ENCODE results near the gene ERC1. TPM values are rescaled to one million over a fixed set of nuclear protein-coding genes. Genes with fewer than 3 reads are reported as not detected.

The ERC1 gene
- total and polyA plus RNA-seq, 2 donors (not counting 3 experiments of a cell fraction or from before 2014, with no cell fraction given) = 11.7 to 66.1 TPM

GRCh38 chr12:1126091-1126490 is 135.1 kb downstream of the ERC1 start:
- no peaks in the 10 kb centered on the region for H3K9me3 ChIP-seq (replicated peaks; ENCODE audit: control insufficient read depth, insufficient read depth, low read length)
- H3K79me2 ChIP-seq (ENCODE audit: control insufficient read depth, insufficient read depth, low read length) = no peaks in the 10 kb centered on the region
- H3K9ac ChIP-seq (replicated peaks; ENCODE audit: extremely low read depth, insufficient read depth, low read length) = no peak overlapping the region
- CTCF ChIA-PET = no interaction called here
- FAIRE-seq (no peak), DNase-seq (ENCODE audit: low read depth, low spot score) (no peak)
- no peak overlapping the region for H3K27ac ChIP-seq (ENCODE audit: insufficient read depth, low read depth, low read length)
- BruUV-seq (replicated peaks) = no TSS peak
- dilution Hi-C loops (cut with MboI; ENCODE audit: extremely low pct_ligation_motif_present, low sequenced_read_pairs) (no loop called here), intact Hi-C loops (cut with micrococcal nuclease) (no loop called here)
- peaks cover 8% of the 10 kb centered on the region for H3K4me1 ChIP-seq (ENCODE audit: control insufficient read depth, extremely low read depth, insufficient read depth, low read length)
- no peaks in the 10 kb centered on the region for H3K27me3 ChIP-seq (ENCODE audit: control insufficient read depth in 2 of 2, insufficient read depth in 2 of 2, low read length in 2 of 2)
- no peaks in the 10 kb centered on the region for H3K9me1 ChIP-seq (replicated peaks; ENCODE audit: control insufficient read depth, extremely low read depth, insufficient read depth, low read length)
- peaks cover 3% of the 10 kb centered on the region for H4K20me1 ChIP-seq (replicated peaks; ENCODE audit: control insufficient read depth, extremely low read depth, insufficient read depth, low read length)
- H2AFZ ChIP-seq (ENCODE audit: low read depth, low read length) = no peak overlapping the region
- POLR2A ChIA-PET = no interaction called here
- H3K36me3 ChIP-seq (ENCODE audit: control insufficient read depth in 2 of 2, extremely low read depth in 1 of 2, insufficient read depth in 2 of 2, low read length in 2 of 2) = no peaks in the 10 kb centered on the region
- H3K4me2 ChIP-seq (ENCODE audit: insufficient read depth, low read length) = no peak overlapping the region
- no peak overlapping the region for H3K4me3 ChIP-seq (replicated peaks in 1 of 3; ENCODE audit: insufficient read depth in 1 of 3, low read depth in 1 of 3, low read length in 3 of 3)
- no peak for TF ChIP-seq JUN (IDR thresholded peaks at IDR 0.05; ENCODE audit: borderline replicate concordance, insufficient read depth, insufficient read length, low read depth)

GRCh38 chr12:1127021-1127420 is 136.0 kb downstream of the ERC1 start:
- peaks cover 8% of the 10 kb centered on the region for H3K4me1 ChIP-seq (ENCODE audit: control insufficient read depth, extremely low read depth, insufficient read depth, low read length)
- BruUV-seq (replicated peaks) = no TSS peak
- POLR2A ChIA-PET = no interaction called here
- DNase-seq (ENCODE audit: low read depth, low spot score) (no peak), FAIRE-seq (no peak)
- H3K9me1 ChIP-seq (replicated peaks; ENCODE audit: control insufficient read depth, extremely low read depth, insufficient read depth, low read length) = no peaks in the 10 kb centered on the region
- H3K27ac ChIP-seq (ENCODE audit: insufficient read depth, low read depth, low read length) = no peak overlapping the region
- CTCF ChIA-PET = interaction anchor here (3.9 kb wide), 1 partner anchor 9 kb away, joined by 41 read pairs; no protein-coding TSS in a partner anchor
- H3K27me3 ChIP-seq (ENCODE audit: control insufficient read depth in 2 of 2, insufficient read depth in 2 of 2, low read length in 2 of 2) = no peaks in the 10 kb centered on the region
- intact Hi-C loops (cut with micrococcal nuclease) = no loop called here
- no peak overlapping the region for H2AFZ ChIP-seq (ENCODE audit: low read depth, low read length)
- dilution Hi-C loops (cut with MboI; ENCODE audit: extremely low pct_ligation_motif_present, low sequenced_read_pairs) = no loop called here
- H3K79me2 ChIP-seq (ENCODE audit: control insufficient read depth, insufficient read depth, low read length) = no peaks in the 10 kb centered on the region
- H3K9ac ChIP-seq (replicated peaks; ENCODE audit: extremely low read depth, insufficient read depth, low read length) = no peak overlapping the region
- peaks cover 3% of the 10 kb centered on the region for H4K20me1 ChIP-seq (replicated peaks; ENCODE audit: control insufficient read depth, extremely low read depth, insufficient read depth, low read length)
- H3K9me3 ChIP-seq (replicated peaks; ENCODE audit: control insufficient read depth, insufficient read depth, low read length) = no peaks in the 10 kb centered on the region
- no peaks in the 10 kb centered on the region for H3K36me3 ChIP-seq (ENCODE audit: control insufficient read depth in 2 of 2, extremely low read depth in 1 of 2, insufficient read depth in 2 of 2, low read length in 2 of 2)
- TF ChIP-seq GATA2 (IDR thresholded peaks at IDR 0.05; ENCODE audit: insufficient read depth, insufficient read length, low read depth, low read length) (no peak), MAX (IDR thresholded peaks at IDR 0.05; ENCODE audit: insufficient read depth, insufficient read length) (no peak), JUN (IDR thresholded peaks at IDR 0.05; ENCODE audit: borderline replicate concordance, insufficient read depth, insufficient read length, low read depth) (no peak), CTCF (IDR thresholded peaks at IDR 0.05; ENCODE audit: extremely low read depth in 1 of 2, insufficient read depth in 1 of 2, low read depth in 1 of 2, low read length in 2 of 2) (no peak), POLR2AphosphoS5 (IDR thresholded peaks at IDR 0.05; ENCODE audit: insufficient read depth, low read depth, low read length) (no peak), EZH2 (IDR thresholded peaks at IDR 0.05; ENCODE audit: borderline replicate concordance, low read depth, low read length, severe bottlenecking) (no peak), MYC (IDR thresholded peaks at IDR 0.05; ENCODE audit: low read depth, low read length) (no peak), FOS (IDR thresholded peaks at IDR 0.05; ENCODE audit: borderline replicate concordance, insufficient read depth, low read length) (no peak), POLR2A (IDR thresholded peaks at IDR 0.05; ENCODE audit: low read depth, low read length) (no peak)
- no peak overlapping the region for H3K4me3 ChIP-seq (replicated peaks in 1 of 3; ENCODE audit: insufficient read depth in 1 of 3, low read depth in 1 of 3, low read length in 3 of 3)
- no peak overlapping the region for H3K4me2 ChIP-seq (ENCODE audit: insufficient read depth, low read length)
